ENCODE data around the gene CTRB1.
"Not testable (repeated sequence)": the region's sequence is repeated elsewhere in the genome, so short reads cannot be mapped to it uniquely, and the experiment has no call there.

CTRB1 gene

DNA sequence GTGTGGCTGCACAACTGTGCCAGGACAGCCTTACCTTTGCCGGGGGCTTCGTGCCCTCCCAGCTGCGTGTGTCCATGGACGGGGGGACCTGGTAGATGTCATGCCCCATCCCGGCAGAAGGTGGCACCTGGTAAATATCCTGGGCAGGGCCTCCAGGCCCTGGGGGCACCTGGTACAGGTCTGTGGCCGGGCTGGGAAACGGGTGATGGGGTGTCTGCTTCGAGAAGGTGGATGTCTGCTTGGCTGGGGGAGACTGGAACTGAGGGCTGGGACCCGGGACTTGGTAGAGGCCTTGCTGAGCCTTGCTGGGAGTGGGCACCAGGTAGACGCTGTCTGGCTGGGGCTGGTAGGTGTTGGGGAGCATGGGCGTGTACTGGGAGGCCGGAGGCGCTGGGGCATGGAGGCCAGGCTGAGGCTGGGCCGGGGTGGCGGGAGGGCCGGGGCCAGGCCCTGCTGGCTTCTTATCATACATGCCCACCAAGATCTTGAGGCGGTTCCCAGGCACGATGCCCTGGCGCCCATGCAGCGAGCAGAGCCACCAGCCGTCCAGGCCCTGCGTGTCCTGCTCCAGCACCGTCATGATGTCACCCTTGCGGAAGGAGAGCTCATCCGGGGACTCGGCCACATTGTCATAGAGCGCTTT is 23.8 kb downstream of the CTRB1 start:
- DNase-seq: not testable (repeated sequence)

- DNase-seq: no peak
These were observed 25.0 kb downstream of the CTRB1 start for GRCh38 chr16:75243667-75244224.

GRCh38 chr16:75244225-75244809 is 25.5 kb downstream of the CTRB1 start:
- DNase-seq: no peak

DNA sequence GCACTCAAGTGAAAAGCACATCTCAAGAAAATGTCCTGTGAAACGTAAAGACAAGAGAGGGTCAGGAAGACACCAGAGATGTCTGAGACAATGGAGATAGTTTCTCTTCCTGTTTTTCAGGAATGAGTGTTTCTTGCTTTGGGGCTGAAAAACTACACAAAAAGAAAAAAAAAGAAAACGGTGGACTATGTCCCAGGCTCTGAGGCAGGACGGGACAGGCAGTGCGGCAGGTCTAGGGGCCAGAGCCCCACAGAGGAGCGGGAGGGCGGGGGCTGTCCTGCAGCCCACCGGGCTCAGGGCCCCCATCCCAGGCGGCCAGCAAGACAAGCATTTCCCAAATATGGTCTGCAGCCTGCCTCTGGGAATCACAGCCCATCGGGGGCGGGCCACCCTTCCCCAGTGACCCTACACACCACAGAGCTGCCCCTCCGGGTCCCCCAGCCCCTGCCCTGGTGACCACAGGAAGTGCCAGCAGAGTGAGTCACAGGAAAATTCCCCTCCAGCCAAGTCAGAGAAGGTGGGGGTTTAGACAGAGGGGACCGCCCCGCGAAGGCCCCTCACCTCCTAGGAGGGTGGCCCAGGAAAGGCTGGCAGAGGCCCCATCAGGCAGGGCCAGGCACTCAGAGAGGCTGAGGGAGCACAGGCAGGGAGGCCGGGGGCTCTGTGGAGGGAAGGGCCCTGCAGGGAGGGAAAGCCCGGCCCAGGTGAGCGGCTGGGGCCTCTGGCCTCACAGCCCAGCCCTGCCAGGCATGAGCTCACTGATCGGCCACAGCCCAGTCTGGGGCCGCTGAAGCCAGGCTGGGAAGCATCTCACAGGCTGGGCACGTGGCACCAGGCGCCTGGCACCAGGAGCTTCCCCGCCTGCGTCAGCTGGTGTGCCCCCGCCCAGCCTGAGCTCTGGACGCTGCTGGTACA is 26.3 kb downstream of the CTRB1 start:
- no peak for DNase-seq

GRCh38 chr16:75246504-75247205 is 27.9 kb downstream of the CTRB1 start:
- DNase-seq: no peak

DNA sequence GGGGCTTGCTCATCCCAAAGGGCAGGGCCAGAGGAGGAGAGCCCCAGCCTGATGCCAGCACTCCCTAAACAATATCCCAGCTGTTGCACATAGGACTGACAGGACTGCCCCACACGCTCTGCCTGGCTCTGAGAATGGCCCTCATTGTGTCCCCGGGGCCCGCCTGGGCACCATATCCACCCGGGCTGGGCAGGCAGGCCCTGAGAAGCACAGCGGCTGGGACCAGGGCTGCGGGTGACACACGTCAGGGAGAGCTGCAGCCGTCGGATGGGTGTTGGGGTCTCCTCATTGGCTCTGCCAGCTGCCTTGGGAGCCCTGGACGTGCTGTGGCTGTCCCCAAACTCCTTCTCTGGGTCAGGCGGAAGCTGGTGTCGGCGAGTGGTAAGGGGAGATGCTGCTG is 28.5 kb downstream of the CTRB1 start:
- DNase-seq: no peak

GRCh38 chr16:75248142-75248535 is 29.4 kb downstream of the CTRB1 start:
- no peak for DNase-seq

GRCh38 chr16:75248536-75249380 is 30.0 kb downstream of the CTRB1 start:
- DNase-seq: no peak

- no peak for DNase-seq
These were observed 30.7 kb downstream of the CTRB1 start for GRCh38 chr16:75249441-75249840.

DNA sequence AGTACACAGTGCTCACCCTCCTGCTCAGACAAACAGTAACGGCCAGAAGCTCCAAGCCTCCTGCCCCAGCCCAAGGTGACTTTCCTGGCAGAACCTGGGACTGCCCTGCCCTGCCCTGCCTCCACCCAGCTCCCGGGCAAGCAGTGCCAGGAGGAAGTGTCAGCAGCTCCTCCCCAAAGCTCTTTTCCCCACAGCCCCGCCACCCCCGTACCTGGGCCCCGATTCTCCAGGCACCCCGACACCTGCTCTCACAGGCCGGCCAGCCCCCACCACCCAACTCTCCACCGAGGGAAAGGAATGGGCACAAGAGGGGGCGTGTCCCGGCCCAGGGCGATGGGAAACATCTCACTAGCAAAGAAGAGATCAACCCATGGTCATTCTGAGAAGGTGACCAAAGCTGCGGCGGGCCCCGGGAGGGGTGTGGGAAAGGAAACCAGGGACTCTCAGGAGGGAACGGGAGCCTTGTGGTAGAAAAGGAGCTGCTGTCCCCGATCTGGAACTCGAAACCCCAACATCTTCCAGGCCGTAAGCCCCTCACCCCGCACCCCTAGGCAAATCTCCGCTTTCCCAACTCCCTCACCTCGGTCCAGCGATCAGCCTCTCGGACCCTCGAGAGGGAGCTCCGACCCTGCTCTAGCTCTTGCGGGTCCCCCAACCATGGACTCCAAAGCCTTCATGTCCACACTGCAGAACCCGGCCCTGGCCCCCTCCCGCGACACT is 31.5 kb downstream of the CTRB1 start:
- no peak for DNase-seq

DNA sequence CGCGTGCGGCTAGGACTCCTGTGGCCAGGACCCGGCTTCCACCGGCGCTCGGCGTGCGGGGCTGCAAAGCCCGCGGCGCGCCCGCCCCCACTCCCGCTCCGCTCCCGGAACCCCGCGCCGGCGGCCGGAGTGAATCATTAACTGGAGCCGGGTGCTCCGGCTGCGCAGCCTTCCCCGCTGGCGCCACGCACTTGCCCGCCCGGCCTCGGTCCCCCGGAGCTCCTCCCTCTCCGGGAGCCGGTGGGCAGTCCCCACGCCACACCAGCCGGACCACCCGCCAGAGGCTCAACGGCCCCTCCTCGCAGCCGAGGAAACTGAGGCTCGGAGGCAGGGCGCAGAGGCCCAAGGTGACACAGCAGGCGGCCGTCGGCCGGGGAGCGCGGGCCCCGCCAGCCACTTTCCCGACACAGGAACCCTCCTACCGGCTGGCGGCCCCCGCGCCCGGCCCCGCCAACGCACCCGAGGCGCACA is 32.1 kb downstream of the CTRB1 start:
- no peak for DNase-seq

GRCh38 chr16:75251280-75252048 is 32.7 kb downstream of the CTRB1 start, which contains the start of gene BCAR1:
TSS of gene BCAR1 (minus strand) at chr16:75251624. CDS start at chr16:75251482, 142 bp downstream.
- DNase-seq: no peak

DNA sequence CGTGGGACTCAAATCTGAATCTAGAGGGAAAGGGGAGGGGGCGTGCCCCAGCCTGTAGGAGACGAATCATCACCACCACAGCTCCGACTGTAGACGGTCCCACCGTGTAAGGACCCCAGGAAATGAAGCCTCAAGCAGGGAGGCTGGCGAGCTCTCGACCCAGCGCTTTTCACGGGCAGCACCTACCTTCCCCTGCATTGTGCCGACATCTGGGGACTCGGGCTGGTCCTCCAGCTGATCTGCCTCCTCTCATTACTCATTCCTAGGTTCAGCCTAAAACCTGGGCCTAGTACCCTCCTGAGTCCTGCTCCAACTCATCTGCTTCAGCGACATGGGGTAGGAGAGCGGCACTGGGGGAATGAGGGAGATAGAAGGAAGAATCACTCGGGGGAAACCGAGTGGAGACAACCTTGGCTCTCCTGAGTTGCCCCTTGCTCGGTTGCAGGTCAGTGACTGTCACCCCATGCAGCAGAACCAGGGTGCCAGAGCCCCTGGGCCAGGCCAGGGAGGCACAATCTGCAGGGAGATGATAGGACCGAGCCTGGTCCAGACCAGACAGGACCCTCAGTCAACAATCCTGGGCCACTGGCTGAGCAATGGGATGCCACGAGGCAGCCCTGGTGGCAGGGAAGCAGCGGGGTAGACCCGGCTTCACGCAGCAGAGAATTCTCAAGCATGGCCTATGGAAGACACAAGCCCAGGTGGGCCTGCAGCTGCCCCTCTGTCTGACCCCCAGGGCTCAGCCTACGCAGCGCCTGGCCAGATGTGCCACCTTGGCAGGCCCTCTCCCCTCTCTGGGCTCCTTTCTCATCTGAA is 33.5 kb downstream of the CTRB1 start:
- DNase-seq: no peak

DNA sequence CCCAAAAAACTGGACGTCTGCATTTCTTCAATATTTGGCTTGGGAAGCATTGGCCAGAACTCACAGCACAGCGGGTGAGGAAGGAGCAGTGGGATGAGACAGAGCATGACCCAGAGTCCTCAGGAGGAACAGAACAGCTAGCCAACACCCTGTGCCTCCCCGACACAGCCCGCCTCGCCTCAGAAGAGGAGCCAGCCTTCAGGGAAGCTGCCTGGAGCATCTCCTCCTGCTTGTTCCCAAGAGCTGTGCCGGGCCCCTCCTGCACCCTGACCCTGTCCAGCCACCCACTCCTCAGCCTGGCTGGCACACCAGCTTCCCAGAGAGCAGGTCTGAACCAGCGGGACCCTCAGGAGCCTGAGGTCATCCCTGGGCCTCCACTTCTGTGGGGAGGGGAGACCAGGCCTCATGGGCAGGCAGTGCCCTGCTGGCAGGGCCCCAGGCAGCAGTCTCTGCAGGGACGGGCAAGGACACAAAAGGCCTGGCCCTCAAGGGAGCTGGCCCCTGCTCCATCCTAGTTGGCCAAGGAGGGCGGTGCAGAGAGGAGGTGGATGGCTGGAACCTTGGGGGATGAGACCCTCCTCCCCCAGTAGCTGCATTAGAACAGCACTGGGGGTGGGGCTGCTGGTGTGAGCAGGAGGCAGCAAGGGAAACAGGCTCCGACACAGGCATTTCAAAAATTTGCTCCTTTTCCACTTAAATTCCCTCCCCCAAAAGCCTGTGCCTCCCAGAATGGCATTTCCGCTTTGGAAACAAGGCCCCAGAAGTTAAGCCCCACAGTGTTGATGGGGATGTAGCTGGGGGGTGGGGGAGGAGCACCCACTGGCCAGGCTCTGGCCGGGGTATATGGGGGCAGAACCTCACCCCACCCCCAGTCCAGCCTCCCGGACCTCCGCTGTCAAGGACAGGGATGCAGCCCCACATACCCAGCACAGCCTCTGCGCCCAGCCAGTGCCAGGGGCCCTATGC is 34.4 kb downstream of the CTRB1 start:
- no peak for DNase-seq

DNA sequence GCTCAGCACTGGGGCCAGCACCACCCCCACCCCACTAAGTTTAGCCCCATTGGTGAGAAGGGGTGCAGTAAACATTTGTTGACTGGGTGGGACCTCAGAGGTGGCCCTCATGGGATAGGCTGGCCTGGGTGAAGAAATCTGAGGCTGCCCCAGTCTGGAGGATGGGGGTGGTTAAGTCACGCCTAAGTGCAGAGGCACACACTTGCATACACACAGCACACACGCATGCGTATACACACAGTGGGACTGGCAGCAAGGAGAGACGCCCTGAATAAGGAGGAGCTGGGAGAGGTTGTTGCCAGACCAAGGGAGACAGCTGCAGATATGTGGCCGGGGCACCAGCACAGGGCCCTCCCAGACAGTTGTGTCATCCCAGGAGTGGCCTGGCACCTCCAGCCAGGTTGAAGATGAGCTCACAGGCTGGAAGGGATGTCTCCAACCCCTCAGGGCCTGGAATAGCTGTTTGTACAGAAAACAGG is 35.6 kb downstream of the CTRB1 start:
- DNase-seq: no peak

- no peak for DNase-seq
These were observed 37.3 kb downstream of the CTRB1 start for GRCh38 chr16:75256059-75256571.

DNA sequence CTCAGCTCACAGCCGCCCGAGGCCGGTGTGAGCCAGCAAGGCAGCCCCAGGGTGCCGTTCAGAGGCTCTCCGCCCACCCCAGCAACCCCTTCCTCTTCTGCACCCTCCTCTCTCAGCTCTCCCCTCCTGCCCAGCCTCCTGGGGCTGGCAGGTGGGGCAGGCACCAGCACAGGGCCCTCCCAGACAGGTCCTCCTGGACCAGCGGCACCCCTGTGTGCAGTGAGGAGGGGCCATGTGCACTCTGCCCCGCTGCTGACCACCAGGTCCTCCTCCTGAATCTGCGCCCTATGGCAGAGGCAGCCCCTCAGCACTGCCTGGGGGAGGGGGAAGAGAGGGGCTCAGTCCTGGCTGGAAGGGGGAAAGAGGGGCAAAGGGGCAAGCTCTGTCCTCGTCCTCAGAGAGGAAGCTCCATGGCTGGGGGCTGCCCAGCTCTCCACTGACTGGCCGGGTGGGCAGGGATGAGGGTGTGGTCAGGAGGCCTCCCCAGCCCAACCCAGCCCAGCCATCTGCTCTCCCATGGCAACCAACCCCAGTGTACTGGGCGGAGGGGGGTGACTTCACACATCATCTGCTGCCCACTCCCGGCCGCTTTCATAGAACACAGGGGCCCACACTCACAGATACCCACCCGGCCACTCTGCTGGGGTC is 38.0 kb downstream of the CTRB1 start:
- DNase-seq: no peak
